PC-3 (cell line): ENCODE results near the gene DENR.

Source experiments
- EZH2 ChIP-seq: fragments of 300-600 bp; sonication (generic); IDR thresholded peaks from one replicate; pipeline ENCODE4 v1.6.1; 2017; ENCODE audit warnings: antibody characterized with exemption, mild to moderate bottlenecking, low read length; ENCODE audit not compliant: unreplicated experiment
- EZH2phosphoT487 ChIP-seq: fragments of 300-600 bp; sonication (generic); IDR thresholded peaks from 2 replicates; pipeline ENCODE4 v1.6.1; 2018; ENCODE audit warnings: mild to moderate bottlenecking, antibody characterized with exemption, low read length, borderline replicate concordance
- TF ChIP-seq, protein P1 (sequence below): fragments of 300-600 bp; sonication (generic); conservative IDR thresholded peaks from 2 replicates; pipeline ENCODE4 v1.5.1; 2017; ENCODE audit warnings: antibody characterized with exemption, low read depth, mild to moderate bottlenecking, low read length

DNA sequence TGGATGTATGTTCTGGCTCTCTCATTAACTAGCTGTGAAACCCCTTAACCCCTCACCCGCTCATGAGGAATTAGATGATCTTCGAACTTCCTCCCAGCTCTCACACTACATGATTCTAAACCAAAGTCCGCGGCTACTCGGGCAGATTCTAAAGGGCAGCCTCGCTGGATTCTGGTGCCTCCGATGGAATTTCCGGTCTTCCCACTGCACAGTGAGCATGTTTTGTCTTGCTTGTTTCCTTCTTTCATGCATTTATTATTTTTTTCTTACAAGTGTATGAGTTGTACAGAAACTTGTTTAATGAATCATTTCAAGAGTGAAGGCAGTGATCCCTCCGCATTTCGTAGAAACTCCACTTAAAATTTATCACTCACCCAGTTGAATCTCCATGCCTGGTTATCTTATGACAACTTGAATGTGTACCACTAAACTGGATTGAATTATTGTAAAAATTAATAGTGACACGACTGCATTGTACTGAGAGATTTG is 31.5 kb upstream of the DENR start:
- TF ChIP-seq, protein P1, sequence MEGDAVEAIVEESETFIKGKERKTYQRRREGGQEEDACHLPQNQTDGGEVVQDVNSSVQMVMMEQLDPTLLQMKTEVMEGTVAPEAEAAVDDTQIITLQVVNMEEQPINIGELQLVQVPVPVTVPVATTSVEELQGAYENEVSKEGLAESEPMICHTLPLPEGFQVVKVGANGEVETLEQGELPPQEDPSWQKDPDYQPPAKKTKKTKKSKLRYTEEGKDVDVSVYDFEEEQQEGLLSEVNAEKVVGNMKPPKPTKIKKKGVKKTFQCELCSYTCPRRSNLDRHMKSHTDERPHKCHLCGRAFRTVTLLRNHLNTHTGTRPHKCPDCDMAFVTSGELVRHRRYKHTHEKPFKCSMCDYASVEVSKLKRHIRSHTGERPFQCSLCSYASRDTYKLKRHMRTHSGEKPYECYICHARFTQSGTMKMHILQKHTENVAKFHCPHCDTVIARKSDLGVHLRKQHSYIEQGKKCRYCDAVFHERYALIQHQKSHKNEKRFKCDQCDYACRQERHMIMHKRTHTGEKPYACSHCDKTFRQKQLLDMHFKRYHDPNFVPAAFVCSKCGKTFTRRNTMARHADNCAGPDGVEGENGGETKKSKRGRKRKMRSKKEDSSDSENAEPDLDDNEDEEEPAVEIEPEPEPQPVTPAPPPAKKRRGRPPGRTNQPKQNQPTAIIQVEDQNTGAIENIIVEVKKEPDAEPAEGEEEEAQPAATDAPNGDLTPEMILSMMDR, result no peak
- TF ChIP-seq EZH2 (no peak), EZH2phosphoT487 (no peak)
